Measurements from ENCODE around the gene PRPF38A. TPM values are rescaled to one million over a fixed set of nuclear protein-coding genes. Genes with fewer than 3 reads are reported as not detected.
"Not testable (repeated sequence)": the region's sequence is repeated elsewhere in the genome, so short reads cannot be mapped to it uniquely, and the experiment has no call there.

Gene PRPF38A
- total RNA-seq, 1 experiment from 2014 or later, result 41.6 TPM

GRCh38 chr1:52367272-52367671, 37.1 kb upstream of the PRPF38A start:
- no peak for TF ChIP-seq REST (IDR thresholded peaks at IDR 0.05; ENCODE audit: insufficient read depth in 1 of 2, low read depth in 2 of 2, low read length in 1 of 2)
- no peak for TF ChIP-seq CTCF (IDR thresholded peaks at IDR 0.05)
- no peak for TF ChIP-seq SIN3A (IDR thresholded peaks at IDR 0.05; ENCODE audit: borderline replicate concordance, insufficient read depth, low read depth, low read length)
- no peak for TF ChIP-seq POLR2AphosphoS5 (IDR thresholded peaks at IDR 0.05; ENCODE audit: low read depth, low read length)
- no peak for TF ChIP-seq TCF7L2 (IDR thresholded peaks at IDR 0.05; ENCODE audit: low read depth, low read length)
- Histone ChIP-seq H3K27ac (ENCODE audit: low read length) (peak overlapping the region; percentile 70; the same call in 1 of the 2 replicates), H3K4me3 (ENCODE audit: low read depth in 2 of 2, low read length in 2 of 2) (peak overlapping the region in 1 of 2 experiments; percentile 74; a peak in 1 of 4 replicates), H3K4me1 (ENCODE audit: control insufficient read depth, insufficient read depth, low read length) (peaks cover 18% of the 10 kb centered on the region), H3K27me3 (ENCODE audit: control insufficient read depth, insufficient read depth, low read length) (no peaks in the 10 kb centered on the region), H3K36me3 (ENCODE audit: control insufficient read depth, insufficient read depth, low read length) (peaks cover 6% of the 10 kb centered on the region), H3K9me3 (ENCODE audit: control insufficient read depth, insufficient read depth, low read depth, low read length) (no peaks in the 10 kb centered on the region)
- BruUV-seq (replicated peaks), result no TSS peak
- DNase-seq (ENCODE audit: low read depth, low spot score) (no peak), ATAC-seq (no peak)
- POLR2A ChIA-PET, result no interaction called here
- in situ Hi-C loops (cut with HindIII; ENCODE audit: low pct_unique_long_range_greater_than_20kb, low sequenced_read_pairs) (no loop called here), intact Hi-C loops (cut with micrococcal nuclease; ENCODE audit: unreplicated experiment) (no loop called here)
- CTCF ChIA-PET, result no interaction called here

GRCh38 chr1:52368383-52369172, 35.8 kb upstream of the PRPF38A start:
- ChIA-PET CTCF (interaction anchor here (0.7 to 1.0 kb wide), 4 partner anchors 9 to 226 kb away, joined by 3 to 4 read pairs (median 4); no protein-coding TSS in a partner anchor), POLR2A (interaction anchor here (0.6 to 0.7 kb wide), 2 partner anchors 257 to 274 kb away, joined by 8 to 14 read pairs; no protein-coding TSS in a partner anchor)
- Histone ChIP-seq H3K27ac (ENCODE audit: low read length) (peak overlapping the region; percentile 17), H3K36me3 (ENCODE audit: control insufficient read depth, insufficient read depth, low read length) (peaks cover 4% of the 10 kb centered on the region), H3K4me3 (ENCODE audit: low read depth in 2 of 2, low read length in 2 of 2) (peak overlapping the region; percentile 51 to 57), H3K4me1 (ENCODE audit: control insufficient read depth, insufficient read depth, low read length) (peaks cover 18% of the 10 kb centered on the region), H3K9me3 (ENCODE audit: control insufficient read depth, insufficient read depth, low read depth, low read length) (no peaks in the 10 kb centered on the region), H3K27me3 (ENCODE audit: control insufficient read depth, insufficient read depth, low read length) (no peaks in the 10 kb centered on the region)
- BruUV-seq (replicated peaks), result no TSS peak
- in situ Hi-C loops (cut with HindIII; ENCODE audit: low pct_unique_long_range_greater_than_20kb, low sequenced_read_pairs) (no loop called here), intact Hi-C loops (cut with micrococcal nuclease; ENCODE audit: unreplicated experiment) (no loop called here)
- ATAC-seq, result peak; percentile 41
- DNase-seq (ENCODE audit: low read depth, low spot score), result no peak
- no peak for TF ChIP-seq REST (IDR thresholded peaks at IDR 0.05; ENCODE audit: insufficient read depth in 1 of 2, low read depth in 2 of 2, low read length in 1 of 2)
- no peak for TF ChIP-seq TCF7L2 (IDR thresholded peaks at IDR 0.05; ENCODE audit: low read depth, low read length)
- TF ChIP-seq CTCF (IDR thresholded peaks at IDR 0.05), result no peak; the same call in 1 of the 2 replicates
- no peak for TF ChIP-seq SIN3A (IDR thresholded peaks at IDR 0.05; ENCODE audit: borderline replicate concordance, insufficient read depth, low read depth, low read length)
- no peak for TF ChIP-seq POLR2AphosphoS5 (IDR thresholded peaks at IDR 0.05; ENCODE audit: low read depth, low read length)

- BruUV-seq (replicated peaks); intact Hi-C loops (cut with micrococcal nuclease; ENCODE audit: unreplicated experiment); H3K4me3 ChIP-seq (ENCODE audit: low read depth in 2 of 2, low read length in 2 of 2); CTCF ChIA-PET; POLR2A ChIA-PET; H3K36me3 ChIP-seq (ENCODE audit: control insufficient read depth, insufficient read depth, low read length); H3K9me3 ChIP-seq (ENCODE audit: control insufficient read depth, insufficient read depth, low read depth, low read length); ATAC-seq; DNase-seq (ENCODE audit: low read depth, low spot score); H3K27me3 ChIP-seq (ENCODE audit: control insufficient read depth, insufficient read depth, low read length); H3K27ac ChIP-seq (ENCODE audit: low read length); in situ Hi-C loops (cut with HindIII; ENCODE audit: low pct_unique_long_range_greater_than_20kb, low sequenced_read_pairs): not testable (repeated sequence)
- peaks cover 14% of the 10 kb centered on the region for H3K4me1 ChIP-seq (ENCODE audit: control insufficient read depth, insufficient read depth, low read length)
Observed at GRCh38 chr1:52369851-52370250, 34.6 kb upstream of the PRPF38A start.
